NCI-H1048 (cell line): ENCODE measurements around the gene CP.

Source experiments
- DNase-seq: peaks from one replicate; lab custom pipeline; 2025; lab: John Stamatoyannopoulos, UW

CP gene

GRCh38 chr3:149186219-149186618 is 35.4 kb downstream of the CP start:
- no peak for DNase-seq

GRCh38 chr3:149181182-149181581 is 40.4 kb downstream of the CP start:
- no peak for DNase-seq

GRCh38 chr3:149180057-149180573 is 41.5 kb downstream of the CP start:
- DNase-seq = no peak

- no peak for DNase-seq
Measured at GRCh38 chr3:149179220-149179619, 42.4 kb downstream of the CP start.

GRCh38 chr3:149177122-149177521 is 44.5 kb downstream of the CP start:
- DNase-seq = no peak

GRCh38 chr3:149174901-149175300 is 46.7 kb downstream of the CP start:
- no peak for DNase-seq

- DNase-seq = no peak
Measured at GRCh38 chr3:149170672-149171071, 51.0 kb downstream of the CP start.

- DNase-seq = no peak
Measured at GRCh38 chr3:149167898-149168297, 53.7 kb downstream of the CP start.

- DNase-seq = no peak
Measured at GRCh38 chr3:149163066-149163465, 58.6 kb downstream of the CP start.

GRCh38 chr3:149162007-149162406 is 59.6 kb downstream of the CP start:
- DNase-seq = no peak

GRCh38 chr3:149160754-149161300 is 60.8 kb downstream of the CP start:
- no peak for DNase-seq

- no peak for DNase-seq
Measured at GRCh38 chr3:149153402-149153801, 68.2 kb downstream of the CP start.

GRCh38 chr3:149152420-149152819 is 69.2 kb downstream of the CP start:
- no peak for DNase-seq

GRCh38 chr3:149151843-149152242 is 69.8 kb downstream of the CP start:
- DNase-seq = no peak

- no peak for DNase-seq
Measured at GRCh38 chr3:149150436-149150835, 71.2 kb downstream of the CP start.

- DNase-seq = no peak
Measured at GRCh38 chr3:149145974-149146373, 75.7 kb downstream of the CP start.

- DNase-seq = no peak
Measured at GRCh38 chr3:149145356-149145755, 76.3 kb downstream of the CP start.

GRCh38 chr3:149142682-149143081 is 78.9 kb downstream of the CP start:
- DNase-seq = no peak

- no peak for DNase-seq
Measured at GRCh38 chr3:149134575-149134974, 87.1 kb downstream of the CP start.

GRCh38 chr3:149131589-149131988 is 90.0 kb downstream of the CP start:
- DNase-seq = no peak

GRCh38 chr3:149129326-149130205 is 92.1 kb downstream of the CP start, which contains the start of gene HPS3:
Gene HPS3 (plus strand): TSS chr3:149129638. CDS start chr3:149129724, 86 bp downstream.
- peak; percentile 79 for DNase-seq

- DNase-seq = no peak
Measured at GRCh38 chr3:149128821-149129220, 92.8 kb downstream of the CP start.
